Keratinocyte (primary cell): ENCODE data around the gene TAF4. TPM values are rescaled to one million over a fixed set of nuclear protein-coding genes. Genes with fewer than 3 reads are reported as not detected.

Experiments used
- DNase-seq: peaks from one replicate; pipeline ENCODE4 v3.0.0-alpha.2; 2011; ENCODE audit warnings: low read depth, missing footprints, low spot score
- FAIRE-seq: peaks from 2 replicates; lab custom pipeline; 2011; peaks lifted over from hg19 to GRCh38; lab: Jason Lieb, UNC
- H2AFZ ChIP-seq: 2 replicates; pipeline ENCODE4 v1.6.0; 2012; ENCODE audit warnings: low read length, control low read depth, inconsistent platforms; ENCODE audit not compliant: control insufficient read depth
- H3K27ac ChIP-seq: 2 replicates; pipeline ENCODE4 v1.5.1; 2011; ENCODE audit warnings: low read length; ENCODE audit not compliant: control insufficient read depth, insufficient read depth
- H3K27me3 ChIP-seq: 3 replicates; pipeline ENCODE4 v1.6.0; 2011; ENCODE audit warnings: low read length; ENCODE audit not compliant: control insufficient read depth, insufficient read depth; ENCODE audit errors: extremely low read depth
- H3K36me3 ChIP-seq, 2 experiments: 2 replicates in 1 of 2; 3 replicates in 1 of 2; pipeline ENCODE4 v1.5.1; 2011; ENCODE audit warnings: low read length in 2 of 2, mild to moderate bottlenecking in 1 of 2; ENCODE audit not compliant: control insufficient read depth in 2 of 2, insufficient read depth in 2 of 2; ENCODE audit errors: extremely low read depth in 1 of 2
- H3K4me1 ChIP-seq: 3 replicates; pipeline ENCODE4 v1.5.1; 2011; ENCODE audit warnings: low read length; ENCODE audit not compliant: control insufficient read depth, insufficient read depth; ENCODE audit errors: extremely low read depth
- H3K4me2 ChIP-seq: 3 replicates; pipeline ENCODE4 v1.6.0; 2011; ENCODE audit warnings: low read depth, low read length; ENCODE audit not compliant: control insufficient read depth, insufficient read depth; ENCODE audit errors: extremely low read depth
- H3K4me3 ChIP-seq, 3 experiments: fragments of 200-600 bp in 1 of 3; sonication (generic) in 1 of 3; 2 replicates in 2 of 3; 3 replicates in 1 of 3; pipeline ENCODE4 v1.5.1; 2011 to 2016; ENCODE audit warnings: low read length in 3 of 3, mild to moderate bottlenecking in 3 of 3, control low read depth in 2 of 3, inconsistent platforms in 1 of 3, low read depth in 1 of 3, mixed read lengths in 1 of 3, mixed run types in 1 of 3, moderate library complexity in 1 of 3; ENCODE audit not compliant: control insufficient read depth in 2 of 3, insufficient read depth in 2 of 3; ENCODE audit errors: extremely low read depth in 1 of 3
- H3K79me2 ChIP-seq: 2 replicates; pipeline ENCODE4 v1.6.0; 2012; ENCODE audit warnings: low read length; ENCODE audit not compliant: control insufficient read depth, insufficient read depth
- H3K9ac ChIP-seq: 3 replicates; pipeline ENCODE4 v1.6.0; 2011; ENCODE audit warnings: low read length; ENCODE audit not compliant: control insufficient read depth, insufficient read depth; ENCODE audit errors: extremely low read depth
- H3K9me1 ChIP-seq: 3 replicates; pipeline ENCODE4 v1.6.0; 2011; ENCODE audit warnings: low read length; ENCODE audit not compliant: control insufficient read depth, insufficient read depth; ENCODE audit errors: extremely low read depth
- H3K9me3 ChIP-seq: 2 replicates; pipeline ENCODE4 v1.5.1; 2012; ENCODE audit warnings: low read depth, low read length; ENCODE audit not compliant: control insufficient read depth
- H4K20me1 ChIP-seq: 3 replicates; pipeline ENCODE4 v1.6.0; 2011; ENCODE audit warnings: low read length; ENCODE audit not compliant: control insufficient read depth, insufficient read depth; ENCODE audit errors: extremely low read depth
- CTCF ChIP-seq, 3 experiments: IDR thresholded peaks in 1 of 3; conservative IDR thresholded peaks in 1 of 3; optimal IDR thresholded peaks in 1 of 3; 2 replicates in 2 of 3; 3 replicates in 1 of 3; pipeline versions ENCODE3 to v1.5.1; 2011; ENCODE audit warnings: low read length in 3 of 3, mild to moderate bottlenecking in 3 of 3, moderate library complexity in 2 of 3, control low read depth in 1 of 3, inconsistent platforms in 1 of 3; ENCODE audit not compliant: insufficient read depth in 2 of 3; ENCODE audit errors: extremely low read depth in 1 of 3
- EZH2 ChIP-seq: IDR thresholded peaks from one replicate; pipeline ENCODE4 v1.6.1; 2012; ENCODE audit warnings: inconsistent platforms, mild to moderate bottlenecking, low read length, moderate library complexity
- dilution Hi-C: fragments of 300-500 bp; cut with MboI; formaldehyde crosslinking; loops from one replicate; pipeline ENCODE4 v1.7.0; 2020; ENCODE audit warnings: low sequenced_read_pairs; ENCODE audit not compliant: extremely low pct_ligation_motif_present
- polyA plus RNA-seq, 5 experiments: library from polyadenylated mRNA; depleted of rRNA in 3 of 5; stranded (reverse) in 3 of 5; stranded (forward) in 1 of 5; unstranded in 1 of 5; fragments of >200 nt; gene quantifications; 1 replicate in 1 of 5; 2 replicates in 3 of 5; 3 replicates in 1 of 5; pipeline versions ENCODE4 v1.2.1 to v1.2.3, GENCODE V29; 2011 to 2012; ENCODE audit warnings: missing spikeins in 2 of 5, low read depth in 1 of 5, low replicate concordance in 1 of 5

The TAF4 gene
- polyA plus RNA-seq, 1 donor (not counting 4 experiments of a cell fraction or from before 2014, with no cell fraction given): 3.3 TPM

GRCh38 chr20:61939691-61940360 is 125.9 kb downstream of the TAF4 start:
- DNase-seq (no peak), FAIRE-seq (no peak)
- Histone ChIP-seq H3K4me2 (no peak overlapping the region), H2AFZ (no peak overlapping the region), H4K20me1 (no peaks in the 10 kb centered on the region), H3K4me1 (no peaks in the 10 kb centered on the region), H3K4me3 (no peak overlapping the region), H3K27me3 (peaks cover 4% of the 10 kb centered on the region), H3K9me3 (no peaks in the 10 kb centered on the region), H3K36me3 (no peaks in the 10 kb centered on the region), H3K9ac (no peak overlapping the region), H3K9me1 (no peaks in the 10 kb centered on the region), H3K27ac (no peak overlapping the region), H3K79me2 (no peaks in the 10 kb centered on the region)
- no peak for TF ChIP-seq CTCF (optimal IDR thresholded peaks at IDR 0.05 in 1 of 3, IDR thresholded peaks at IDR 0.05 in 1 of 3, conservative IDR thresholded peaks at IDR 0.05 in 1 of 3; ENCODE audit: extremely low read depth in 1 of 3, insufficient read depth in 2 of 3, low read length in 3 of 3)
- TF ChIP-seq EZH2: no peak
- dilution Hi-C loops: no loop called here

- Histone ChIP-seq H3K79me2 (no peaks in the 10 kb centered on the region), H3K4me1 (no peaks in the 10 kb centered on the region), H2AFZ (no peak overlapping the region), H3K9ac (no peak overlapping the region), H3K36me3 (no peaks in the 10 kb centered on the region), H3K9me1 (no peaks in the 10 kb centered on the region), H3K4me3 (no peak overlapping the region), H3K4me2 (no peak overlapping the region), H4K20me1 (no peaks in the 10 kb centered on the region), H3K27me3 (peaks cover 4% of the 10 kb centered on the region), H3K9me3 (no peaks in the 10 kb centered on the region), H3K27ac (no peak overlapping the region)
- no peak for FAIRE-seq
- no peak for DNase-seq
- no peak for TF ChIP-seq CTCF (optimal IDR thresholded peaks at IDR 0.05 in 1 of 3, IDR thresholded peaks at IDR 0.05 in 1 of 3, conservative IDR thresholded peaks at IDR 0.05 in 1 of 3; ENCODE audit: extremely low read depth in 1 of 3, insufficient read depth in 2 of 3, low read length in 3 of 3)
- TF ChIP-seq EZH2: no peak
- dilution Hi-C loops: no loop called here
These were observed 126.6 kb downstream of the TAF4 start for GRCh38 chr20:61938839-61939690.
